SK-N-SH treated with all-trans-retinoic acid at 6 μM for 48 hours (cell line): ENCODE data around the gene MUC21.

ENCODE experiments used
- ARNTL ChIP-seq: fragments of 450-650 bp; formaldehyde crosslinking; IDR thresholded peaks from 2 replicates; pipeline ENCODE4 v1.5.0; 2020; ENCODE audit warnings: low read depth, mild to moderate bottlenecking, moderate library complexity, borderline replicate concordance
- CSRNP3 ChIP-seq: fragments of 250-450 bp; sonication (Bioruptor Pico); IDR thresholded peaks from 2 replicates; pipeline ENCODE4 v1.5.1; 2021; ENCODE audit warnings: mild to moderate bottlenecking, moderate library complexity
- ISL1 ChIP-seq: fragments of 250-450 bp; sonication (Bioruptor Pico); IDR thresholded peaks from 2 replicates; pipeline ENCODE4 v2.1.2; 2022; ENCODE audit warnings: mild to moderate bottlenecking, moderate library complexity
- OSR1 ChIP-seq: fragments of 250-450 bp; sonication (Bioruptor Pico); IDR thresholded peaks from 2 replicates; pipeline ENCODE4 v1.8.0; 2022; ENCODE audit warnings: moderate library complexity, mild to moderate bottlenecking, inconsistent platforms
- PPARA ChIP-seq: fragments of 250-450 bp; sonication (Bioruptor Pico); IDR thresholded peaks from 2 replicates; pipeline ENCODE4 v1.5.0; 2020; ENCODE audit warnings: mild to moderate bottlenecking, borderline replicate concordance
- RARB ChIP-seq: fragments of 250-450 bp; sonication (Bioruptor Pico); IDR thresholded peaks from 2 replicates; pipeline ENCODE4 v1.8.0; 2021; ENCODE audit warnings: mild to moderate bottlenecking, moderate library complexity
- TOX ChIP-seq: fragments of 250-450 bp; sonication (Bioruptor Pico); IDR thresholded peaks from 2 replicates; pipeline ENCODE4 v1.8.0; 2021; ENCODE audit warnings: mild to moderate bottlenecking, moderate library complexity, borderline replicate concordance
- ZFP3 ChIP-seq: fragments of 250-450 bp; sonication (Bioruptor Pico); IDR thresholded peaks from 2 replicates; pipeline ENCODE4 v1.5.0; 2020; ENCODE audit warnings: mild to moderate bottlenecking, moderate library complexity
- ZFP30 ChIP-seq: fragments of 450-650 bp; formaldehyde crosslinking; IDR thresholded peaks from 2 replicates; pipeline ENCODE4 v1.5.0; 2022; ENCODE audit warnings: mild to moderate bottlenecking, moderate library complexity
- ZNF565 ChIP-seq: fragments of 450-650 bp; formaldehyde crosslinking; conservative IDR thresholded peaks from 2 replicates; pipeline ENCODE4 v1.5.0; 2020; ENCODE audit warnings: low read depth, mild to moderate bottlenecking, moderate library complexity
- ZNF70 ChIP-seq: fragments of 450-650 bp; formaldehyde crosslinking; IDR thresholded peaks from 2 replicates; pipeline ENCODE4 v1.5.0; 2020; ENCODE audit warnings: mild to moderate bottlenecking, moderate library complexity
- TF ChIP-seq, protein P1 (sequence below): fragments of 250-450 bp; sonication (Bioruptor Pico); IDR thresholded peaks from 2 replicates; pipeline ENCODE4 v1.8.0; 2020; ENCODE audit warnings: mild to moderate bottlenecking, moderate library complexity, borderline replicate concordance
- TF ChIP-seq, protein P2 (sequence below): fragments of 250-450 bp; sonication (Bioruptor Pico); IDR thresholded peaks from 2 replicates; pipeline ENCODE4 v1.5.1; 2020; ENCODE audit warnings: low read depth, mild to moderate bottlenecking, moderate library complexity

- TF ChIP-seq ZFP3 (CRISPR knock-in tag) (no peak), RARB (CRISPR knock-in tag) (no peak), ARNTL (CRISPR knock-in tag) (no peak), TOX (CRISPR knock-in tag) (no peak), OSR1 (CRISPR knock-in tag) (no peak), CSRNP3 (CRISPR knock-in tag) (no peak), ZNF565 (CRISPR knock-in tag) (no peak), PPARA (CRISPR knock-in tag) (no peak), ZFP30 (CRISPR knock-in tag) (no peak), ISL1 (CRISPR knock-in tag) (no peak), ZNF70 (no peak)
- TF ChIP-seq, protein P1, sequence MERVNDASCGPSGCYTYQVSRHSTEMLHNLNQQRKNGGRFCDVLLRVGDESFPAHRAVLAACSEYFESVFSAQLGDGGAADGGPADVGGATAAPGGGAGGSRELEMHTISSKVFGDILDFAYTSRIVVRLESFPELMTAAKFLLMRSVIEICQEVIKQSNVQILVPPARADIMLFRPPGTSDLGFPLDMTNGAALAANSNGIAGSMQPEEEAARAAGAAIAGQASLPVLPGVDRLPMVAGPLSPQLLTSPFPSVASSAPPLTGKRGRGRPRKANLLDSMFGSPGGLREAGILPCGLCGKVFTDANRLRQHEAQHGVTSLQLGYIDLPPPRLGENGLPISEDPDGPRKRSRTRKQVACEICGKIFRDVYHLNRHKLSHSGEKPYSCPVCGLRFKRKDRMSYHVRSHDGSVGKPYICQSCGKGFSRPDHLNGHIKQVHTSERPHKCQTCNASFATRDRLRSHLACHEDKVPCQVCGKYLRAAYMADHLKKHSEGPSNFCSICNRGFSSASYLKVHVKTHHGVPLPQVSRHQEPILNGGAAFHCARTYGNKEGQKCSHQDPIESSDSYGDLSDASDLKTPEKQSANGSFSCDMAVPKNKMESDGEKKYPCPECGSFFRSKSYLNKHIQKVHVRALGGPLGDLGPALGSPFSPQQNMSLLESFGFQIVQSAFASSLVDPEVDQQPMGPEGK, result no peak
- TF ChIP-seq, protein P2, sequence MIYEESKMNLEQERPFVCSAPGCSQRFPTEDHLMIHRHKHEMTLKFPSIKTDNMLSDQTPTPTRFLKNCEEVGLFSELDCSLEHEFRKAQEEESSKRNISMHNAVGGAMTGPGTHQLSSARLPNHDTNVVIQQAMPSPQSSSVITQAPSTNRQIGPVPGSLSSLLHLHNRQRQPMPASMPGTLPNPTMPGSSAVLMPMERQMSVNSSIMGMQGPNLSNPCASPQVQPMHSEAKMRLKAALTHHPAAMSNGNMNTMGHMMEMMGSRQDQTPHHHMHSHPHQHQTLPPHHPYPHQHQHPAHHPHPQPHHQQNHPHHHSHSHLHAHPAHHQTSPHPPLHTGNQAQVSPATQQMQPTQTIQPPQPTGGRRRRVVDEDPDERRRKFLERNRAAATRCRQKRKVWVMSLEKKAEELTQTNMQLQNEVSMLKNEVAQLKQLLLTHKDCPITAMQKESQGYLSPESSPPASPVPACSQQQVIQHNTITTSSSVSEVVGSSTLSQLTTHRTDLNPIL, result no peak
Observed at GRCh38 chr6:30979690-30980089, 3.8 kb upstream of the MUC21 start.
